Ascending aorta (tissue), 2 donors: ENCODE data around the gene IQGAP3. TPM values are rescaled to one million over a fixed set of nuclear protein-coding genes. Genes with fewer than 3 reads are reported as not detected.
A peak's percentile ranks its signal among the peaks of the same experiment; 100 is the strongest.
"Not testable (repeated sequence)": the region's sequence is repeated elsewhere in the genome, so short reads cannot be mapped to it uniquely, and the experiment has no call there.

ENCODE experiments used
- DNase-seq, 2 donors: peaks; one replicate each; pipeline ENCODE4 v3.0.0-alpha.2; 2019; ENCODE audit warnings: low spot score in 2 of 2
- H3K27ac ChIP-seq, 2 donors: fragments of 200-600 bp; sonication (generic); one replicate each; pipeline ENCODE4 v1.5.1; 2016 to 2017; ENCODE audit warnings: mild to moderate bottlenecking in 1 of 2
- H3K27me3 ChIP-seq: fragments of 200-600 bp; sonication (generic); one replicate; pipeline ENCODE4 v1.5.1; 2017
- H3K36me3 ChIP-seq, 2 donors: fragments of 200-600 bp; sonication (generic); one replicate each; pipeline ENCODE4 v1.5.1; 2016
- H3K4me1 ChIP-seq, 2 donors: fragments of 200-600 bp; sonication (generic); one replicate each; pipeline ENCODE4 v1.5.1; 2016 to 2017; ENCODE audit warnings: mild to moderate bottlenecking in 1 of 2
- H3K4me3 ChIP-seq, 2 donors: fragments of 200-600 bp; sonication (generic); one replicate each; pipeline ENCODE4 v1.5.1; 2016 to 2017; ENCODE audit warnings: mild to moderate bottlenecking in 1 of 2
- H3K9me3 ChIP-seq, 2 donors: fragments of 200-600 bp; sonication (generic); one replicate each; pipeline ENCODE4 v1.5.1; 2016
- CTCF ChIP-seq, 3 experiments: fragments of 200-600 bp in 2 of 3; fragments of 450-650 bp in 1 of 3; sonication (generic) in 2 of 3; IDR thresholded peaks; one replicate each; pipeline ENCODE4 v1.5.1; 2016 to 2019; ENCODE audit warnings: antibody characterized with exemption in 3 of 3, mild to moderate bottlenecking in 1 of 3, moderate library complexity in 1 of 3
- intact Hi-C: fragments of 100-400 bp; cut with DNase I; formaldehyde crosslinking; loops from one replicate; pipeline ENCODE4 v1.15.1; 2023
- total RNA-seq: library from RNA; depleted of rRNA; stranded (reverse); fragments of >200 nt; gene quantifications from one replicate; pipeline ENCODE4 v1.1.0, GENCODE V29; 2016

The IQGAP3 gene
- total RNA-seq, 1 donor from 2014 or later = not detected

DNA sequence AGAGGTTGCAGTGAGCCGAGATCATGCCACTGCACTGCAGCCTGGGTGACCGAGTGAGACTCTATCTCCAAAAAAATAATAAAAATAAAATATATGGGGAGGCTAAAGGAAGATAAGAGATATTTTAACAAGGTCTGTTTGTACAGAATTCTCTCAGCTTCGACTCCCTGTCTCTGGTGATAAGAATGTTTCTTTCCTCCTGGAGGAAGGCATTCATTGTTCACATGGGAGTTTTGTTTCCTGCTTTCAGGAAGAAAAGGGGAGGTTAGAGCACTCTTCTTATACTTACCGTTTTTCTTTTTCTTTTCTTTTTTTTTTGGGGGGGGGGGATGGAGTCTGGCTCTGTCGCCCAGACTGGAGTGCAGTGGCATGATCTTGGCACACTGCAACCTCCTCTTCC is 17.2 kb upstream of the IQGAP3 start:
- Histone ChIP-seq H3K4me1 (peaks cover 4 to 10% of the 10 kb centered on the region in 2 donors), H3K9me3 (no peaks in the 10 kb centered on the region), H3K4me3 (no peak overlapping the region), H3K27me3 (no peaks in the 10 kb centered on the region), H3K36me3 (peaks cover 2 to 6% of the 10 kb centered on the region in 2 donors), H3K27ac (no peak overlapping the region)
- intact Hi-C loops = no loop called here
- no peak for TF ChIP-seq CTCF (IDR thresholded peaks at IDR 0.05)
- no peak for DNase-seq

DNA sequence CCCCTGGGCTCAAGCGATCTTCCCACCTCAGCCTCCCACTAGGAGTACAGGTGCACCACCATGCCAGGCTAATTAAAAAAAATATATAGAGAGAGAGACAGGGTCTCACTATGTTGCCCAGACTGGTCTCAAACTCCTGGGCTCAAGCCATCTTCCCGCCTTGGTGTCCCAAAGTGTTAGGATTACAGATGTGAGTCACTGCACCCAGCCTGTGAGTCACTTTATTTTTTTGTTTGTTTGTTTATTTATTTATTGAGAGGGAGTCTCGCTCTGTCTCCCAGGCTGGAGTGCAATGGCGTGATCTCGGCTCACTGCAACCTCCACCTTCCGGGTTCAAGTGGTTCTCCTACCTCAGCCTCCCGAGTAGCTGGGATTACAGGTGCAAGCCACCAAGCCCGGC is 15.6 kb upstream of the IQGAP3 start:
- H3K27me3 ChIP-seq, intact Hi-C loops, H3K9me3 ChIP-seq, DNase-seq, H3K4me3 ChIP-seq, H3K36me3 ChIP-seq, H3K27ac ChIP-seq: not testable (repeated sequence)
- peaks cover 4 to 12% of the 10 kb centered on the region in 2 donors for H3K4me1 ChIP-seq

- H3K27me3 ChIP-seq = no peaks in the 10 kb centered on the region
- no peak for DNase-seq
- TF ChIP-seq CTCF (IDR thresholded peaks at IDR 0.05) = no peak
- no peak overlapping the region for H3K27ac ChIP-seq
- intact Hi-C loops = no loop called here
- peaks cover 2 to 7% of the 10 kb centered on the region in 2 donors for H3K4me1 ChIP-seq
- H3K9me3 ChIP-seq = no peaks in the 10 kb centered on the region
- no peaks in the 10 kb centered on the region for H3K36me3 ChIP-seq
- H3K4me3 ChIP-seq = no peak overlapping the region
Observed at GRCh38 chr1:156586892-156587477, 14.6 kb upstream of the IQGAP3 start.

- no peak overlapping the region for H3K4me3 ChIP-seq
- no peaks in the 10 kb centered on the region for H3K27me3 ChIP-seq
- no peak overlapping the region for H3K27ac ChIP-seq
- H3K9me3 ChIP-seq = no peaks in the 10 kb centered on the region
- peaks cover 0 to 5% of the 10 kb centered on the region in 2 donors for H3K4me1 ChIP-seq
- no peak for TF ChIP-seq CTCF (IDR thresholded peaks at IDR 0.05)
- no peaks in the 10 kb centered on the region for H3K36me3 ChIP-seq
- intact Hi-C loops = no loop called here
- DNase-seq = no peak
Observed at GRCh38 chr1:156586323-156586722, 14.0 kb upstream of the IQGAP3 start.

- TF ChIP-seq CTCF (IDR thresholded peaks at IDR 0.05) = no peak
- H3K27ac ChIP-seq = no peak overlapping the region
- H3K36me3 ChIP-seq = no peaks in the 10 kb centered on the region
- no peak overlapping the region for H3K4me3 ChIP-seq
- DNase-seq = no peak
- H3K4me1 ChIP-seq = peaks cover 0 to 3% of the 10 kb centered on the region in 2 donors
- intact Hi-C loops = loop anchor here (1.0 kb wide), 2 partner anchors 23 to 72 kb away; no protein-coding TSS in a partner anchor
- no peaks in the 10 kb centered on the region for H3K27me3 ChIP-seq
- no peaks in the 10 kb centered on the region for H3K9me3 ChIP-seq
Observed at GRCh38 chr1:156584813-156585212, 12.4 kb upstream of the IQGAP3 start.

- Histone ChIP-seq H3K4me1 (peaks cover 0 to 3% of the 10 kb centered on the region in 2 donors), H3K27ac (no peak overlapping the region), H3K9me3 (no peaks in the 10 kb centered on the region), H3K27me3 (no peaks in the 10 kb centered on the region), H3K4me3 (no peak overlapping the region), H3K36me3 (no peaks in the 10 kb centered on the region)
- intact Hi-C loops = loop anchor here (1.0 kb wide), 2 partner anchors 24 to 73 kb away; no protein-coding TSS in a partner anchor
- DNase-seq = peak in 1 of 2 donors; percentile 89
- peak; percentile 82 to 95 (median 88) for TF ChIP-seq CTCF (IDR thresholded peaks at IDR 0.05)
Observed at GRCh38 chr1:156583821-156584622, 11.7 kb upstream of the IQGAP3 start.
